K562 (cell line): ENCODE data around the gene SNX30. TPM values are rescaled to one million over a fixed set of nuclear protein-coding genes. Genes with fewer than 3 reads are reported as not detected.

ENCODE experiments used
- ATAC-seq: fragments of 200-7000 bp; cut with Tn5 transposase; 3 replicates; pipeline ENCODE4 v1.9.1; 2020; ENCODE audit warnings: moderate library complexity
- BruUV-seq: library from RNA; stranded (reverse); fragments of 400-500 nt; replicated peaks from 2 replicates; lab custom pipeline; 2021; lab: Mats Ljungman, UMichigan
- CTCF ChIA-PET: fragments of 300-600 bp; formaldehyde crosslinking; extraction: SDS; loops from one replicate; lab custom pipeline; 2021; ENCODE audit warnings: low intra/inter-chr PET ratio; lab: Yijun Ruan, JAX
- POLR2A ChIA-PET: fragments of 300-600, 350-650 bp; sonication (Branson Sonifier 250); formaldehyde crosslinking; extraction: SDS; loops from one replicate; lab custom pipeline; 2021; ENCODE audit warnings: antibody characterized with exemption, inconsistent platforms; lab: Yijun Ruan, JAX
- DNase-seq, 4 experiments: peaks; one replicate each; pipeline versions ENCODE4 v3.0.0 to v3.0.0-alpha.2; 2011 to 2018; ENCODE audit warnings: low spot score in 3 of 4, mixed read lengths in 3 of 4; ENCODE audit errors: extremely low read depth in 1 of 4
- FAIRE-seq: peaks from 2 replicates; lab custom pipeline; 2011; peaks lifted over from hg19 to GRCh38; lab: Jason Lieb, UNC
- H2AFZ ChIP-seq: 2 replicates; pipeline ENCODE4 v1.6.0; 2011; ENCODE audit warnings: low read depth, low read length, control low read depth, inconsistent platforms
- H3K27ac ChIP-seq: fragments of 200-600 bp; 3 replicates; pipeline ENCODE4 v1.8.0; 2011; ENCODE audit warnings: low read depth, mild to moderate bottlenecking, control low read depth, inconsistent platforms, low read length, moderate library complexity, mixed read lengths; ENCODE audit errors: extremely low read depth
- H3K27me3 ChIP-seq, 2 experiments: fragments of 300-600 bp in 1 of 2; 2 replicates in 1 of 2; 3 replicates in 1 of 2; pipeline versions ENCODE4 v1.6.0 to v1.8.0; 2011; ENCODE audit warnings: inconsistent platforms in 2 of 2, low read length in 2 of 2, mild to moderate bottlenecking in 1 of 2, mixed read lengths in 1 of 2, moderate library complexity in 1 of 2; ENCODE audit not compliant: control insufficient read depth in 2 of 2, insufficient read depth in 2 of 2
- H3K36me3 ChIP-seq: fragments of 300-600 bp; 3 replicates; pipeline ENCODE4 v1.8.0; 2011; ENCODE audit warnings: mild to moderate bottlenecking, low read length, inconsistent platforms; ENCODE audit not compliant: control insufficient read depth, insufficient read depth
- H3K4me1 ChIP-seq, 2 experiments: fragments of 200-600 bp in 1 of 2; replicated peaks in 1 of 2; 2 replicates in 1 of 2; 3 replicates in 1 of 2; pipeline versions ENCODE4 v1.5.1 to v1.8.0; 2011; ENCODE audit warnings: inconsistent platforms in 2 of 2, low read length in 2 of 2, mild to moderate bottlenecking in 1 of 2, mixed read lengths in 1 of 2, moderate library complexity in 1 of 2; ENCODE audit not compliant: control insufficient read depth in 2 of 2, insufficient read depth in 2 of 2
- H3K4me2 ChIP-seq: 2 replicates; pipeline ENCODE4 v1.6.1; 2011; ENCODE audit warnings: low read length, control low read depth, inconsistent platforms, mixed read lengths; ENCODE audit not compliant: insufficient read depth
- H3K4me3 ChIP-seq: fragments of 200-600 bp; sonication (generic), shearing (Covaris generic); 2 replicates; pipeline ENCODE4 v1.5.1; 2016; ENCODE audit warnings: control low read depth, inconsistent platforms
- H3K79me2 ChIP-seq: fragments of 200-600 bp; 3 replicates; pipeline ENCODE4 v1.8.0; 2011; ENCODE audit warnings: low read length, inconsistent platforms; ENCODE audit not compliant: control insufficient read depth, insufficient read depth
- H3K9ac ChIP-seq, 2 experiments: 2 replicates each; pipeline versions ENCODE4 v1.6.0 to v1.6.1; 2011; ENCODE audit warnings: low read depth in 2 of 2, low read length in 2 of 2, control low read depth in 1 of 2, inconsistent platforms in 1 of 2, mild to moderate bottlenecking in 1 of 2, mixed read lengths in 1 of 2; ENCODE audit not compliant: insufficient read depth in 1 of 2
- H3K9me1 ChIP-seq: one replicate; pipeline ENCODE4 v1.6.0; 2011; ENCODE audit warnings: inconsistent platforms, mild to moderate bottlenecking, low read length, moderate library complexity; ENCODE audit not compliant: control insufficient read depth, insufficient read depth
- H3K9me3 ChIP-seq: replicated peaks from 2 replicates; pipeline ENCODE4 v1.5.1; 2011; ENCODE audit warnings: low read depth, low read length, inconsistent platforms; ENCODE audit not compliant: control insufficient read depth, insufficient read depth
- H4K20me1 ChIP-seq: replicated peaks from 2 replicates; pipeline ENCODE4 v1.6.1; 2011; ENCODE audit warnings: low read length, inconsistent platforms, mixed read lengths; ENCODE audit not compliant: control insufficient read depth, insufficient read depth
- ESRRA ChIP-seq: fragments of 450-650 bp; IDR thresholded peaks from 2 replicates; pipeline ENCODE4 v1.6.1; 2014; ENCODE audit warnings: low read depth, mild to moderate bottlenecking, moderate library complexity, borderline replicate concordance
- SAFB2 ChIP-seq: fragments of 200-400 bp; formaldehyde crosslinking; IDR thresholded peaks from 2 replicates; pipeline ENCODE4 v1.6.1; 2018; ENCODE audit warnings: borderline replicate concordance, low read length, low read depth, moderate library complexity; ENCODE audit not compliant: severe bottlenecking
- SMARCC2 ChIP-seq: fragments of 450-650 bp; IDR thresholded peaks from 2 replicates; pipeline ENCODE4 v1.6.1; 2017; ENCODE audit warnings: antibody characterized with exemption, moderate library complexity, mild to moderate bottlenecking, low read depth
- XRCC4 ChIP-seq: IDR thresholded peaks from one replicate; pipeline ENCODE4 v1.6.1; 2011; ENCODE audit not compliant: insufficient read depth, insufficient read length; ENCODE audit errors: extremely low read depth
- WGBS: fragments of 100-300 bp; shearing (Covaris generic); methylation state at CpG from one replicate; pipeline ENCODE4 v1.1.6; 2016; ENCODE audit warnings: low coverage, mixed read lengths; ENCODE audit not compliant: insufficient coverage; ENCODE audit errors: missing lambda C conversion rate; 5-methylcytosine and 5-hydroxymethylcytosine counted together
- in situ Hi-C: fragments of 300-500 bp; cut with MboI; formaldehyde crosslinking; loops from 4 replicates; pipeline ENCODE4 v1.15.0; 2018; ENCODE audit warnings: inconsistent platforms, mixed read lengths
- intact Hi-C: fragments of 100-400 bp; cut with micrococcal nuclease; formaldehyde crosslinking; loops from 2 replicates; pipeline ENCODE4 v1.14.2; 2022
- polyA plus RNA-seq, 8 experiments: library from polyadenylated mRNA; depleted of rRNA in 4 of 8; stranded (reverse) in 5 of 8; unstranded in 3 of 8; fragments of >200 nt; fragmentation: Nextera tagmentation in 2 of 8; fragmentation: Illumina TruSeq in 1 of 8; extraction: Ambion mirVana in 2 of 8; extraction: Trizol in 1 of 8; gene quantifications; 2 replicates each; pipeline versions ENCODE4 v1.2.1 to v1.2.3, GENCODE V29; 2011 to 2014; ENCODE audit warnings: inconsistent platforms in 1 of 8, missing spikeins in 1 of 8
- total RNA-seq, 7 experiments: library from RNA; depleted of rRNA in 6 of 7; stranded (reverse); fragments of >200 nt in 6 of 7; fragmentation: Illumina TruSeq in 2 of 7; extraction: Trizol in 2 of 7; gene quantifications; 2 replicates each; pipeline versions ENCODE4 v1.2.1 to v1.2.3, GENCODE V29; 2011 to 2021; ENCODE audit warnings: low replicate concordance in 1 of 7
- TF ChIP-seq, protein P1 (sequence below): sonication (generic); formaldehyde crosslinking; IDR thresholded peaks from 2 replicates; pipeline ENCODE4 v1.8.1; 2023; ENCODE audit warnings: mild to moderate bottlenecking, missing genetic modification reagents

Gene SNX30
- total and polyA plus RNA-seq, 9 of the 15 experiments (the other 6 are each of a cell fraction or from before 2014, with no cell fraction given) = 0.76 to 5.9 (median 3.3) TPM

DNA sequence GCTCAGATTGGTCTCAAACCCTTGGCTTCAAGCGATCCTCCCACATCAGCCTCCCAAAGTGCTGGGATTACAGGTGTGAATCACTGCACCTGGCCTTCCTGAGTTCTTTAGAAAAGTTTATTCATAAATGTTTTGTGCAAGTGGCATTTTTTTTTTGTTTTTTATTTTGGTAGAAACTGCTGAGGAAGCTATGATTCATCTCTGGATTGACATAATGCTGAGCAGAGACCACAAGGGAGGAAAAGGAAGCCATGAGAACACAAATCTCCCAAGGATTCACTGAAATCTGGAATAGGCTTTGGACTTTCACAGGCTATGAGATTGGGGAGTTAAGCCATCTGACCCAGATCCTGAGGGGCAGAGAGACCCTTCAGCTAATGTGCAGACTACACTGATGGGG lies 143.5 kb downstream of the SNX30 start (continued):
- TF ChIP-seq SAFB2 (no peak), SMARCC2 (no peak)
- TF ChIP-seq, protein P1, sequence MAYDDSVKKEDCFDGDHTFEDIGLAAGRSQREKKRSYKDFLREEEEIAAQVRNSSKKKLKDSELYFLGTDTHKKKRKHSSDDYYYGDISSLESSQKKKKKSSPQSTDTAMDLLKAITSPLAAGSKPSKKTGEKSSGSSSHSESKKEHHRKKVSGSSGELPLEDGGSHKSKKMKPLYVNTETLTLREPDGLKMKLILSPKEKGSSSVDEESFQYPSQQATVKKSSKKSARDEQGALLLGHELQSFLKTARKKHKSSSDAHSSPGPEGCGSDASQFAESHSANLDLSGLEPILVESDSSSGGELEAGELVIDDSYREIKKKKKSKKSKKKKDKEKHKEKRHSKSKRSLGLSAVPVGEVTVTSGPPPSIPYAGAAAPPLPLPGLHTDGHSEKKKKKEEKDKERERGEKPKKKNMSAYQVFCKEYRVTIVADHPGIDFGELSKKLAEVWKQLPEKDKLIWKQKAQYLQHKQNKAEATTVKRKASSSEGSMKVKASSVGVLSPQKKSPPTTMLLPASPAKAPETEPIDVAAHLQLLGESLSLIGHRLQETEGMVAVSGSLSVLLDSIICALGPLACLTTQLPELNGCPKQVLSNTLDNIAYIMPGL = no peak

DNA sequence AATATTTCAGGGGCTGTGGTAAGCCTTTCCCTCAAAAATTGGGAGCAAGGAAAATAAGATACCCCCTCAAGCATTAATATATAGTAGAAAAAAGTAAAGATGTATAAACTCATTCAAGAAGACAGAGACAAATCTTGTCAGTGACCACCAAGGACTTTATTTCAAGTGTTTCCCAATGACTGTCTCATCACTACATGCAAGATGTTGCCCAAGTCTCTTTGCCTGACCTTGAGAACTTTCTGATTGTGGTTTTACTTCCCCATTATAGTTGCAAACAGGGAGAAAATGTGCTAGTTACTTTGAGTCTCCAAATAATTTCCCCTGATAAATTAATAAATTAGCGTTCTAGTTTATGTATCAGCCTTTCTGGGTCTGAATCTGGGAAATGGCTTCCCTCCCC lies 144.1 kb downstream of the SNX30 start:
- Histone ChIP-seq H3K27ac (no peak overlapping the region), H3K79me2 (no peaks in the 10 kb centered on the region), H3K4me1 (peaks cover 0 to 14% of the 10 kb centered on the region in 2 experiments; a peak in 1 of 5 replicates), H4K20me1 (no peaks in the 10 kb centered on the region), H3K27me3 (peaks cover 10 to 28% of the 10 kb centered on the region in 2 experiments), H3K9me1 (no peaks in the 10 kb centered on the region), H3K4me2 (no peak overlapping the region), H3K4me3 (no peak overlapping the region), H3K9ac (no peak overlapping the region), H3K9me3 (no peaks in the 10 kb centered on the region), H2AFZ (no peak overlapping the region), H3K36me3 (no peaks in the 10 kb centered on the region)
- DNase-seq (no peak), ATAC-seq (no peak), FAIRE-seq (no peak)
- no TSS peak for BruUV-seq
- CTCF ChIA-PET = no interaction called here
- WGBS = 5% methylated on average over 1 of the region's 1 CpG
- in situ Hi-C loops (no loop called here), intact Hi-C loops (no loop called here)
- POLR2A ChIA-PET = no interaction called here
- TF ChIP-seq XRCC4 (no peak), ESRRA (0 out of 2 replicates have a peak, but pooled peaks have one; percentile 13)
